HG03520 (cell line): ENCODE results near the gene TOP1.
"Not testable (repeated sequence)": the region's sequence is repeated elsewhere in the genome, so short reads cannot be mapped to it uniquely, and the experiment has no call there.

Experiments used
- ATAC-seq: cut with Tn5 transposase; IDR thresholded peaks from one replicate; pipeline ENCODE4 v1.9.1; 2021; ENCODE audit warnings: mild to moderate bottlenecking, moderate library complexity; ENCODE audit not compliant: unreplicated experiment

TOP1 gene

GRCh38 chr20:41003936-41004294 lies 24.7 kb upstream of the TOP1 start:
- not testable (repeated sequence) for ATAC-seq

- ATAC-seq, result no peak
Observed at GRCh38 chr20:41004531-41005360, 23.9 kb upstream of the TOP1 start.

GRCh38 chr20:41005361-41005729 lies 23.3 kb upstream of the TOP1 start:
- no peak for ATAC-seq

DNA sequence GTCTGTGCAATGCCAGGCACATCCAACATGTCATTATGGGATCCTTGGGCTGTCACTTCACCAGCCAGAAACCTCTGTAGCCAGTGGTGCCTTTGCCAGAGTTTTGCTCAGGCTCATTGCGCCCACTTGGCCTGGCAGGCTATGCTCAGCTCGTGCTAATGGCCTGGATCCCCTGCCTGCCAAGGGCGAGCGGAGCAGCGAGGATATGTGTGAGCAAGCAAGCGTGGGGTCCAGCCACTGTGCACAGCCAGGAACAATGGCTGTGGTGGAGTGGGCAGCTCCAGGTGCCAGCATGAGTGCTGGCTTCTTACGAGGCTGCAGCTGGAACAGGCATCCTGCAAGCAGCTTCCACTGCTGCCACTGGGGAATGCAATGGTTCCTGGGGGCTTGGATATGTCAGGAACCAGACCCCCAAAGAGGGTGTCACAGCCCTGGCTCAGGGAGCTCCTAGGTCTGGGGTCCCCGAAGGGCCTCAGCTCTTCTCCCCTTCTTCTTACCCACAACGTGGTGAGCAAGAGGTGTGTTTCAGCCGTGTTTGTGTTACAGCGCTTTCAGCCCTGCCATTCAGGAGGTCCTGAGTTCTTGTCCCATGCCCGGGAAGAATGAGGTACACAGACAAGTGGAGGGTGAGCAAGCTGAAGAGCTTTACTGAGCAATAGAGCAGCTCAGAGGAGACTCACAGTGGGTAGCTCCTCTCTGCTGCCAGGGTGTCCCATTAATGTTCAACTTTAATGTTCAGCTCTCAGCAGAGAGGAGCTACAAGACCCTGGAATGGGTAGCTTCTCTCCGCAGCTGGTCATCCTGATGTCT lies 22.3 kb upstream of the TOP1 start:
- ATAC-seq, result no peak

GRCh38 chr20:41006936-41007474 lies 21.6 kb upstream of the TOP1 start:
- no peak for ATAC-seq

DNA sequence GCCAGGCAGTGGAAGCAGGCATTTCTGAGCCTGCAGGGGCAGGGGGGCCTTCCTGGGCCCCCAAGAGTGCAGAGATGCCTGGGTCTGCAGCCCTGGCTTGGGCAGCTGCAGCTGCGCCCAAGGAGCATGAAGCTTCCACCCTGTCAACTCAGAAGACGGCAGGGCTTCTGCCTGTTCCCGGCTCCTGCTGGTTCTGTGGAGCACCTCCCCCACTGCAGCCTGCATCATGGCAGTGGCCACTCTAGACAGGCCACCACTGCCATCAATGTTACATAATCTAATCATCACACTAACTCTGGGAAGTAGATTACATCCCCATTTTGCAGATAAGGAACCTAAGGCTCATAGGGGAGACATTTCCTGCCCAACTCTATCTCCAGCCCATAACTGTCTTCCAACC lies 21.1 kb upstream of the TOP1 start:
- no peak for ATAC-seq

GRCh38 chr20:41009946-41010345 lies 18.7 kb upstream of the TOP1 start:
- ATAC-seq, result no peak

- ATAC-seq, result peak; percentile 97
Observed at GRCh38 chr20:41011551-41012067, 17.0 kb upstream of the TOP1 start.

GRCh38 chr20:41014561-41015088 lies 14.0 kb upstream of the TOP1 start:
- ATAC-seq, result no peak

- no peak for ATAC-seq
Observed at GRCh38 chr20:41017448-41018042, 11.1 kb upstream of the TOP1 start.

GRCh38 chr20:41018153-41018552 lies 10.5 kb upstream of the TOP1 start:
- no peak for ATAC-seq

DNA sequence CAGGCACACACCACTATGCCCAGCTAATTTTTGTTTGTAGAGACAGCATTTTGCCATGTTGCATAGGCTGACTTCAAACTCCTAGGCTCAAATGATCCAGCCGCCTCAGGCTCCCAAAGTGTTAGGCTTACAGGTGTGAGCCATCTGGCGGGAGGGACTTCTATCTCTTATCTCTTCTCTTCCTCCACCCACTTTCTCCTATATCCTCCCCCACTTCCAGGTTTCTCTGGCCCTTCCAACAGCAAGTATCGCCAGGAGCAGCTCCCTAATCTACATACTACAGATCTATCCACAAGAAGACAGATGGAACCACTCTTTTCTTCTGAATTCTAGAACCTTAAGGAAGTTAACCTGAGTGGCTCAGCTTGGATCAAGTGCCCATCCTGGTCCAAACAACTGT lies 5.1 kb upstream of the TOP1 start:
- ATAC-seq, result no peak

GRCh38 chr20:41027366-41027765 lies 1.3 kb upstream of the TOP1 start:
- no peak for ATAC-seq

GRCh38 chr20:41027872-41028358 lies 707 bp upstream of the TOP1 start:
- ATAC-seq, result no peak

DNA sequence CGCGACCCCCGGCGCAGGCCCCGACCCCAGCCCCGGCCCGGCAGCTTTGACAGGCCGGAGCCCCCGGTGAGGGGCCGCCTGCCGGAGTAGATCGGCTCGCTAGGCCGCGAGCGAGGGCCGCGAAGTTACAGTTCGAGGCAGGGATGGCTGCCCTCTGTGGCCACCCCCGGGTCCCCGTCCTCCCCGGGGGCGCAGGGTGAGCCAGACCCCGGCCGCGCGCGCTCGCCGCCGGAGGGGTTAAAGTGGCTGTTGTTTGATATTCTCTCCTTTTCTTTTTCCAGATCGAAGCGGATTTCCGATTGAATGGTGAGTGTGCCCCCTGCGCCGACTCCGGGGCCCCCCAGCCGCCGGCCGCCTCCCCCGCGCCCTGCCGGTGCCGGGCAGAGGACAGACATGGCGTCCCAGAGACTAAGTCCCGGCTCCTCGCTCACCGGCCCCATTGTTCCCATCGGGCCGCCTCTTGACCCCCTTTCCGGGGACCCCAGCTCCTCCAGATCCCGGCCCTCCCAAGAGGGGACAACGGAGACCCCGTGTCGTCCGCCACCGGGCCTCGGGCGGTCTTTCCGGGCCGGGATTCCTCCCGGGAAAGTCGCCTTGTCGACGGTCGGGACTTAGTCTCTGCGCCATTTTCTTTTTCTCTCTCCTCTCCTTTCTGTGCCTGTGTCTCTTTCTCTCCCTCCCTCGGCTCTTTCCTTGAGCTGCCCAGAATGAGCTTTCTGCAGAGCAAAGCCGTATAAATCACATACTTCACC lies 704 bp downstream of the TOP1 start:
- no peak for ATAC-seq

- no peak for ATAC-seq
Observed at GRCh38 chr20:41030061-41030460, 1.4 kb downstream of the TOP1 start.

DNA sequence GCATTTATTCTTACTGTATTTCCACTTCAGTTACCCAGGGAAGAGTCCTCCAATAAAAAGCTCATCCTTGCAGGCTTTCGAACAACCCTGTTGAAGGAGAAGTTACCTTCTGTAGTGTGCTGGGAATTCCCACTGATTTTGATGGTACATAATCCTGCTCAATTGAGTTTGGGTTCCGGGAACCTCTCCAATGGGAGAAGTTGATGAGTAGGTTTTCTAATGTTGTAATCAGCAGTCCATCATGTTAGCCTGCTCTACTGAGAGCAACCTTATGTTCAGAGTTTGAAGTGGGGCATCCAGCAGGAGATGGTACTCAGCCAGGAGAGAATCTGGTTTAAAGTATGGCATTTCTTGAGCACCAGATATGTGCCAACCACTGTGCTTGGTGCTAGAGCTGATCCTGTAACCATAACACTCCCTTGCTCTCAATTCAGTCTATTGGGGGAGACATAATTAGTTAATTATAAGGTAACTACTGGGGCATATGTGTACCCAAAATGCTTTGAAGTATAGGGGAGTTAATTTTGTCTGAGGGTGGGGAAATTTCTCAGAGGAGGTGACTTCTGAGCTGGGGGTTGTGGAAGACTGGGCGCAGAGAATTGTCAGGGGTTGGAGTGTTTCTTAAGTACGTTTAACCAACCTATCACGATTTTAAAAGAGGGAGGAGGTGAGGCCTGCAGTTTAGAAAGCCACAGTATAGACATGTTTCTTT lies 2.1 kb downstream of the TOP1 start:
- no peak for ATAC-seq

DNA sequence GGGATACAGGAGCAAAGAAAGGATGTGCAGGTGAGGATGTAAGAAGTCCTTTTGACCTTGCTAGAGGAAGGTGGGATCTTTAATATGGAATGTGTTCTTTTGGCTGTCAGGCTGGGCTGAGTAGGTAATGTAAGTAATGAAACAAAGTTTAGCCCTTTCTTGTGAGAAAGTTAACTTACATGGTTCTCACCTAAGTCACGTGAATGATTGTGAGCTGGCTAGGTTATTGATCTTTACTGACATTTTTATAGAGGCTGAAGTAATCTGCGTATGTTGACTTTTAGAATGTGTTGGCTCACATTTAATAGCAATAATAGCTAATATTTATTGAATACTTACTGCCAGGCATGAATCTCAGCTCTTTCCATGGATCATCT lies 2.6 kb downstream of the TOP1 start:
- ATAC-seq, result no peak

DNA sequence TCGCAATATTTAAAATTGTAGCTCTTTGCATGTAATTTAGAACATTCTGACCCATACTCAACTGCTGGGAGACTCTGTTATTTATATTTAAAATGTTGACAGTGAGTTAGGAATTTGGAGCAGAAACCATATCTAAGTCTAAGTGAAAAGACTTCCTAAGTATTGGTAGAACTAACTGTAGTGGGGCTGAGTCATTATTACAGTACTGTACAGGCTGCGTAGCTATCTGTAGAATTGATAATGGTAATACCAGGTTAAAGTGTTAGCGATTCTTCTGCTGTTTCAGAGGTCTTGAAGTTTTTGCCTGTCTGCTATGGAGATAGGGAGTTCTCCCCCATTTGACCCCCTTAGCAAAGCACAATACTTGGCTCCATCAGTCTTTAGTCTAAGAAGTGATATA lies 3.6 kb downstream of the TOP1 start:
- ATAC-seq, result no peak

DNA sequence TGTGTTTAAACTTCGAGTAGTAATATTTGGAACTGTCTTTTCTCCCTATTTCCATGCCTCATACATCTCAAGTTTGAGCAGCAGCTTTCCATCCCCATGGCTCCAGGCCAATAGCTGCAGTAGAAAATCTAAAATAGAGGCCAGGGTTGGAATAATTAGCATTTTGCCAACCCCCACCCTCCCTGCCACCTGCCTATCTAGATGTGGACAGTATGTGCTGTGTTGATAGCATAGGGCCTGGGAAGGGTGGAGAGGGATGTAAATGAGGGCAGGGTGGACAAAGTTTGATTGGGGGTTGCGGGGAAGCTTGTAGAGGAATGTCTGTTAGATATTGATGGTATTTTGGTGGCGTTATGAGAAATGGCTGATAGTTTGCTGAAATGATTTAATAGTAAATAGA lies 5.6 kb downstream of the TOP1 start:
- no peak for ATAC-seq
